Endothelial cell of umbilical vein (primary cell): Measurements from ENCODE around the gene MYORG. TPM values are rescaled to one million over a fixed set of nuclear protein-coding genes. Genes with fewer than 3 reads are reported as not detected.
"Not testable (repeated sequence)": the region's sequence is repeated elsewhere in the genome, so short reads cannot be mapped to it uniquely, and the experiment has no call there.

Source experiments
- BruUV-seq: library from RNA; stranded (reverse); fragments of 400-500 nt; replicated peaks from 2 replicates; lab custom pipeline; 2021; lab: Mats Ljungman, UMichigan
- CTCF ChIA-PET: fragments of 300-600, 350-600 bp; sonication (Branson Sonifier 250); formaldehyde crosslinking; loops from one replicate; lab custom pipeline; 2021; ENCODE audit warnings: antibody characterized with exemption, inconsistent platforms; lab: Charles Lee
- POLR2A ChIA-PET: fragments of 300-600, 350-600 bp; sonication (Branson Sonifier 250); formaldehyde crosslinking; loops from one replicate; lab custom pipeline; 2021; ENCODE audit warnings: antibody characterized with exemption, inconsistent platforms; lab: Charles Lee
- DNase-seq: peaks from one replicate; pipeline ENCODE4 v3.0.0-alpha.2; 2011; ENCODE audit warnings: low read depth, low spot score
- FAIRE-seq: peaks from 2 replicates; lab custom pipeline; 2011; peaks lifted over from hg19 to GRCh38; lab: Jason Lieb, UNC
- H2AFZ ChIP-seq: 2 replicates; pipeline ENCODE4 v1.6.0; 2012; ENCODE audit warnings: low read depth, low read length, control low read depth, inconsistent platforms
- H3K27ac ChIP-seq: 2 replicates; pipeline ENCODE4 v1.5.1; 2011; ENCODE audit warnings: low read depth, mild to moderate bottlenecking, control low read depth, low read length, moderate library complexity; ENCODE audit not compliant: insufficient read depth
- H3K27me3 ChIP-seq, 2 experiments: 2 replicates each; pipeline versions ENCODE4 v1.6.0 to v1.6.1; 2011; ENCODE audit warnings: low read length in 2 of 2, mixed read lengths in 1 of 2; ENCODE audit not compliant: control insufficient read depth in 2 of 2, insufficient read depth in 2 of 2
- H3K36me3 ChIP-seq, 2 experiments: 2 replicates in 1 of 2; 3 replicates in 1 of 2; pipeline ENCODE4 v1.5.1; 2011; ENCODE audit warnings: low read length in 2 of 2, mild to moderate bottlenecking in 1 of 2, moderate library complexity in 1 of 2; ENCODE audit not compliant: control insufficient read depth in 2 of 2, insufficient read depth in 2 of 2; ENCODE audit errors: extremely low read depth in 1 of 2
- H3K4me1 ChIP-seq: 3 replicates; pipeline ENCODE4 v1.5.1; 2011; ENCODE audit warnings: mild to moderate bottlenecking, low read length; ENCODE audit not compliant: control insufficient read depth, insufficient read depth; ENCODE audit errors: extremely low read depth
- H3K4me2 ChIP-seq: 2 replicates; pipeline ENCODE4 v1.6.1; 2011; ENCODE audit warnings: low read length, control low read depth, mixed read lengths; ENCODE audit not compliant: insufficient read depth
- H3K4me3 ChIP-seq, 3 experiments: fragments of 200-600 bp in 1 of 3; sonication (generic), shearing (Covaris generic) in 1 of 3; replicated peaks in 1 of 3; 2 replicates each; pipeline ENCODE4 v1.5.1; 2011 to 2016; ENCODE audit warnings: control low read depth in 3 of 3, low read length in 3 of 3, mild to moderate bottlenecking in 2 of 3, inconsistent platforms in 1 of 3, low read depth in 1 of 3, moderate library complexity in 1 of 3; ENCODE audit not compliant: insufficient read depth in 1 of 3
- H3K79me2 ChIP-seq: 2 replicates; pipeline ENCODE4 v1.6.0; 2012; ENCODE audit warnings: low read length, inconsistent platforms; ENCODE audit not compliant: control insufficient read depth, insufficient read depth
- H3K9ac ChIP-seq: replicated peaks from 2 replicates; pipeline ENCODE3; 2011; ENCODE audit warnings: low read length, control low read depth; ENCODE audit not compliant: insufficient read depth; ENCODE audit errors: extremely low read depth
- H3K9me1 ChIP-seq: replicated peaks from 3 replicates; pipeline ENCODE4 v1.6.0; 2011; ENCODE audit warnings: mild to moderate bottlenecking, low read length; ENCODE audit not compliant: control insufficient read depth, insufficient read depth; ENCODE audit errors: extremely low read depth
- H3K9me3 ChIP-seq: replicated peaks from 2 replicates; pipeline ENCODE4 v1.5.1; 2012; ENCODE audit warnings: low read length, inconsistent platforms; ENCODE audit not compliant: control insufficient read depth, insufficient read depth
- H4K20me1 ChIP-seq: replicated peaks from 2 replicates; pipeline ENCODE3; 2011; ENCODE audit warnings: mild to moderate bottlenecking, low read length; ENCODE audit not compliant: control insufficient read depth, insufficient read depth; ENCODE audit errors: extremely low read depth
- CTCF ChIP-seq, 2 donors: IDR thresholded peaks; 1 replicate in 1 of 2; 2 replicates in 1 of 2; pipeline ENCODE4 v1.5.1; 2011; ENCODE audit warnings: low read length in 2 of 2, mild to moderate bottlenecking in 2 of 2, moderate library complexity in 2 of 2, control low read depth in 1 of 2, inconsistent platforms in 1 of 2, low read depth in 1 of 2; ENCODE audit not compliant: insufficient read depth in 1 of 2; ENCODE audit errors: extremely low read depth in 1 of 2
- EZH2 ChIP-seq: IDR thresholded peaks from 2 replicates; pipeline ENCODE4 v1.6.1; 2012; ENCODE audit warnings: borderline replicate concordance, low read depth, mild to moderate bottlenecking, moderate library complexity, low read length, inconsistent platforms; ENCODE audit not compliant: severe bottlenecking
- FOS ChIP-seq: IDR thresholded peaks from 2 replicates; pipeline ENCODE4 v1.6.1; 2011; ENCODE audit warnings: mild to moderate bottlenecking, low read length, moderate library complexity, borderline replicate concordance; ENCODE audit not compliant: insufficient read depth
- GATA2 ChIP-seq: IDR thresholded peaks from 2 replicates; pipeline ENCODE4 v1.7.0; 2011; ENCODE audit warnings: low read depth, mild to moderate bottlenecking, moderate library complexity, mixed read lengths, low read length; ENCODE audit not compliant: insufficient read length, insufficient read depth
- JUN ChIP-seq: IDR thresholded peaks from 2 replicates; pipeline ENCODE4 v1.6.1; 2011; ENCODE audit warnings: borderline replicate concordance, low read depth; ENCODE audit not compliant: insufficient read length, insufficient read depth
- MYC ChIP-seq: IDR thresholded peaks from one replicate; pipeline ENCODE4 v1.6.1; 2011; ENCODE audit warnings: mild to moderate bottlenecking, low read depth, low read length
- POLR2A ChIP-seq: IDR thresholded peaks from 2 replicates; pipeline ENCODE4 v1.6.1; 2012; ENCODE audit warnings: low read depth, mild to moderate bottlenecking, control low read depth, low read length
- POLR2AphosphoS5 ChIP-seq: IDR thresholded peaks from 2 replicates; pipeline ENCODE4 v1.6.1; 2012; ENCODE audit warnings: low read depth, mild to moderate bottlenecking, control low read depth, low read length, moderate library complexity; ENCODE audit not compliant: insufficient read depth
- dilution Hi-C: fragments of 300-500 bp; cut with MboI; formaldehyde crosslinking; loops from one replicate; pipeline ENCODE4 v1.15.0; 2019; ENCODE audit warnings: low sequenced_read_pairs; ENCODE audit not compliant: extremely low pct_ligation_motif_present
- intact Hi-C: fragments of 100-400 bp; cut with micrococcal nuclease; formaldehyde crosslinking; loops from one replicate; pipeline ENCODE4 v1.10.0; 2022
- polyA plus RNA-seq, 4 experiments: library from polyadenylated mRNA; depleted of rRNA in 3 of 4; stranded (reverse) in 3 of 4; unstranded in 1 of 4; fragments of >200 nt; gene quantifications; 2 replicates each; pipeline versions ENCODE4 v1.2.1 to v1.2.3, GENCODE V29; 2011 to 2012; ENCODE audit warnings: missing spikeins in 1 of 4
- total RNA-seq: library from RNA; stranded (reverse); gene quantifications from 2 replicates; pipeline ENCODE4 v1.2.3, GENCODE V29; 2021
- TF ChIP-seq, protein P1 (sequence below): IDR thresholded peaks from 2 replicates; pipeline ENCODE4 v1.6.1; 2011; ENCODE audit not compliant: insufficient read depth, insufficient read length

Gene MYORG
- total and polyA plus RNA-seq, 2 donors (not counting 3 experiments of a cell fraction or from before 2014, with no cell fraction given) = 2.8 to 7.0 TPM

GRCh38 chr9:34352122-34352652 is 24.5 kb downstream of the MYORG start:
- dilution Hi-C loops, H3K36me3 ChIP-seq, H2AFZ ChIP-seq, POLR2A ChIA-PET, FAIRE-seq, DNase-seq, H3K9me3 ChIP-seq, H3K9me1 ChIP-seq, CTCF ChIA-PET, H3K4me2 ChIP-seq, H3K4me1 ChIP-seq, H3K4me3 ChIP-seq, H3K9ac ChIP-seq, intact Hi-C loops, H3K27ac ChIP-seq, H3K79me2 ChIP-seq, H3K27me3 ChIP-seq, H4K20me1 ChIP-seq, BruUV-seq: not testable (repeated sequence)

DNA sequence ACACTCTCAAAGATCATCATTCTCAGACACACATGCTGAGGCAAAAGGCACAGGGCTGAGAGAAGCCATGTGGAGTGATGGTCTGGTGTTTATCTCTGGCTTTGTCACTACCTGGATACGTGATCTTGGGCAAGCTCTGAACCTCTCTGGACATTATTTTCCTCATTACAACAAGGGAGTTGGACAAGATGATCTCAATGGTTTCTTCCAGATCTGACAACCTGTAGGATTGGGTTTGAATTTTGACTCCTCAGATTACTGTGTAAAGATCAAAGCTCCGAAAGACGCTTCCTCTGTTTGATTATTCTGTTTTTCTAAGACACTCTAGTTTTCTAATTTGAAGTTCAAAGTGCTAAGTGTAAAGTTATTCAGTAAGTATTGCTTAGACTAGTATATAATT is 27.4 kb downstream of the MYORG start:
- DNase-seq = no peak
- H4K20me1 ChIP-seq = no peaks in the 10 kb centered on the region
- H3K36me3 ChIP-seq = no peaks in the 10 kb centered on the region
- H3K9ac ChIP-seq = no peak overlapping the region
- H3K4me1 ChIP-seq = no peaks in the 10 kb centered on the region
- no peaks in the 10 kb centered on the region for H3K79me2 ChIP-seq
- no peak overlapping the region for H3K27ac ChIP-seq
- H2AFZ ChIP-seq = no peak overlapping the region
- no peaks in the 10 kb centered on the region for H3K9me1 ChIP-seq
- no peak overlapping the region for H3K4me3 ChIP-seq
- H3K9me3 ChIP-seq = no peaks in the 10 kb centered on the region
- CTCF ChIA-PET = interaction anchor here (0.9 to 1.0 kb wide), 2 partner anchors 16 to 30 kb away, joined by 3 read pairs; no protein-coding TSS in a partner anchor
- dilution Hi-C loops (no loop called here), intact Hi-C loops (loop anchor here (5.0 kb wide), 1 partner anchor 482 kb away; no protein-coding TSS in a partner anchor)
- BruUV-seq = no TSS peak
- TF ChIP-seq JUN (no peak), GATA2 (no peak), MYC (no peak), POLR2A (no peak), CTCF (IDR thresholded peaks at IDR 0.05; ENCODE audit: extremely low read depth in 1 of 2, insufficient read depth in 1 of 2, low read depth in 1 of 2, low read length in 2 of 2) (no peak), POLR2AphosphoS5 (no peak), EZH2 (no peak), FOS (no peak)
- TF ChIP-seq, protein P1, sequence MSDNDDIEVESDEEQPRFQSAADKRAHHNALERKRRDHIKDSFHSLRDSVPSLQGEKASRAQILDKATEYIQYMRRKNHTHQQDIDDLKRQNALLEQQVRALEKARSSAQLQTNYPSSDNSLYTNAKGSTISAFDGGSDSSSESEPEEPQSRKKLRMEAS = no peak
- FAIRE-seq = no peak
- no peaks in the 10 kb centered on the region for H3K27me3 ChIP-seq
- no peak overlapping the region for H3K4me2 ChIP-seq
- POLR2A ChIA-PET = no interaction called here
